B cell (primary cell): ENCODE measurements around the gene LRRD1. TPM values are rescaled to one million over a fixed set of nuclear protein-coding genes. Genes with fewer than 3 reads are reported as not detected.

Experiments used
- ATAC-seq: fragments of 200-7000 bp; cut with Tn5 transposase; one replicate; pipeline ENCODE4 v1.10.0; 2021; ENCODE audit warnings: low read depth, mild to moderate bottlenecking, moderate number of reproducible peaks, moderate library complexity
- CTCF ChIA-PET: fragments of 350-600 bp; sonication (Branson Sonifier 250); formaldehyde crosslinking; loops from one replicate; lab custom pipeline; 2021; ENCODE audit warnings: antibody characterized with exemption, inconsistent platforms; lab: Charles Lee
- POLR2A ChIA-PET: fragments of 350-600 bp; sonication (Branson Sonifier 250); formaldehyde crosslinking; loops from one replicate; lab custom pipeline; 2021; ENCODE audit warnings: antibody characterized with exemption; lab: Charles Lee
- DNase-seq: peaks from one replicate; pipeline ENCODE4 v3.0.0; 2013
- H2AFZ ChIP-seq: 2 replicates; pipeline ENCODE4 v1.6.1; 2012; ENCODE audit warnings: mild to moderate bottlenecking, low read depth, low read length; ENCODE audit not compliant: insufficient read depth, poor library complexity, severe bottlenecking
- H3K27ac ChIP-seq, 2 donors: 1 replicate in 1 of 2; 2 replicates in 1 of 2; pipeline ENCODE4 v1.5.1; 2012 to 2013; ENCODE audit warnings: low read length in 2 of 2, mild to moderate bottlenecking in 2 of 2, moderate library complexity in 1 of 2
- H3K27me3 ChIP-seq, 4 experiments: fragments of 200-600 bp in 1 of 4; sonication (generic) in 1 of 4; replicated peaks in 1 of 4; 1 replicate in 2 of 4; 2 replicates in 2 of 4; pipeline versions ENCODE4 v1.6.1 to v1.7.0; 2013 to 2016; ENCODE audit warnings: low read length in 3 of 4, mild to moderate bottlenecking in 2 of 4, mixed read lengths in 1 of 4, moderate library complexity in 1 of 4; ENCODE audit not compliant: insufficient read depth in 4 of 4, control insufficient read depth in 3 of 4; ENCODE audit errors: control extremely low read depth in 1 of 4
- H3K36me3 ChIP-seq, 2 experiments: replicated peaks in 1 of 2; 1 replicate in 1 of 2; 2 replicates in 1 of 2; pipeline versions ENCODE4 v1.6.1 to v1.7.1; 2013; ENCODE audit warnings: low read length in 1 of 2; ENCODE audit not compliant: insufficient read depth in 2 of 2, control insufficient read depth in 1 of 2; ENCODE audit errors: control extremely low read depth in 1 of 2, extremely low read depth in 1 of 2
- H3K4me1 ChIP-seq, 2 donors: fragments of 200-600 bp in 1 of 2; sonication (generic) in 1 of 2; 1 replicate in 1 of 2; 2 replicates in 1 of 2; pipeline versions ENCODE4 v1.5.1 to v1.6.1; 2013 to 2017; ENCODE audit warnings: low read length in 2 of 2; ENCODE audit not compliant: control insufficient read depth in 2 of 2, insufficient read depth in 2 of 2
- H3K4me2 ChIP-seq: replicated peaks from 2 replicates; pipeline ENCODE3; 2012; ENCODE audit warnings: mild to moderate bottlenecking, low read depth, low read length; ENCODE audit not compliant: poor library complexity, severe bottlenecking
- H3K4me3 ChIP-seq, 5 experiments: fragments of 200-600 bp in 1 of 5; sonication (generic) in 1 of 5; 1 replicate in 3 of 5; 2 replicates in 2 of 5; pipeline versions ENCODE4 v1.5.1 to v1.7.0; 2011 to 2016; ENCODE audit warnings: low read length in 4 of 5, mild to moderate bottlenecking in 4 of 5, low read depth in 2 of 5, control low read depth in 1 of 5, moderate library complexity in 1 of 5; ENCODE audit not compliant: insufficient read depth in 1 of 5; ENCODE audit errors: control extremely low read depth in 1 of 5, extremely low read depth in 1 of 5
- H3K79me2 ChIP-seq: fragments of 200-600 bp; sonication (generic); one replicate; pipeline ENCODE4 v1.6.0; 2016; ENCODE audit warnings: low read length; ENCODE audit not compliant: control insufficient read depth, insufficient read depth
- H3K9ac ChIP-seq: fragments of 200-600 bp; sonication (generic); 2 replicates; pipeline ENCODE4 v1.6.1; 2017; ENCODE audit warnings: mild to moderate bottlenecking, low read length, moderate library complexity
- H3K9me3 ChIP-seq, 3 donors: one replicate each; pipeline versions ENCODE4 v1.6.1 to v1.7.1; 2013; ENCODE audit warnings: low read length in 2 of 3; ENCODE audit not compliant: control insufficient read depth in 2 of 3, insufficient read depth in 1 of 3; ENCODE audit errors: control extremely low read depth in 1 of 3
- H4K20me1 ChIP-seq: 2 replicates; pipeline ENCODE4 v1.6.0; 2012; ENCODE audit warnings: mild to moderate bottlenecking, low read length; ENCODE audit not compliant: insufficient read depth, control insufficient read depth, poor library complexity, severe bottlenecking
- H3K27ac Mint-ChIP-seq: one replicate; pipeline ENCODE4 v1.8.0; 2021; ENCODE audit warnings: mixed read lengths
- H3K27me3 Mint-ChIP-seq: one replicate; pipeline ENCODE4 v1.8.0; 2021; ENCODE audit warnings: mixed read lengths
- H3K4me1 Mint-ChIP-seq: one replicate; pipeline ENCODE4 v1.8.0; 2021; ENCODE audit warnings: mixed read lengths
- H3K4me3 Mint-ChIP-seq: one replicate; pipeline ENCODE4 v1.8.0; 2021; ENCODE audit warnings: mixed read lengths
- H3K9me3 Mint-ChIP-seq: one replicate; pipeline ENCODE4 v1.8.0; 2022; ENCODE audit warnings: mixed read lengths; ENCODE audit not compliant: insufficient read depth
- CTCF ChIP-seq: fragments of 200-600 bp; IDR thresholded peaks from one replicate; pipeline ENCODE4 v1.8.0; 2022; ENCODE audit warnings: antibody characterized with exemption, mild to moderate bottlenecking
- EZH2 ChIP-seq: IDR thresholded peaks from 2 replicates; pipeline ENCODE4 v1.6.1; 2012; ENCODE audit warnings: borderline replicate concordance, low read depth, mild to moderate bottlenecking, moderate library complexity, low read length; ENCODE audit not compliant: insufficient read depth, poor library complexity, severe bottlenecking
- WGBS: methylation state at CpG from one replicate; pipeline ENCODE4 v1.1.5; 2013; ENCODE audit warnings: missing lambda C conversion rate; ENCODE audit not compliant: insufficient coverage; 5-methylcytosine and 5-hydroxymethylcytosine counted together
- intact Hi-C: fragments of 100-400 bp; cut with micrococcal nuclease; formaldehyde crosslinking; loops from one replicate; pipeline ENCODE4 v1.10.0; 2022
- polyA plus RNA-seq: library from polyadenylated mRNA; depleted of rRNA; stranded (reverse); fragments of >200 nt; gene quantifications from 2 replicates; pipeline ENCODE4 v1.2.3, GENCODE V29; 2012
- total RNA-seq, 2 donors: library from RNA; stranded (reverse); fragments of 120-200 nt in 1 of 2; gene quantifications; 1 replicate in 1 of 2; 2 replicates in 1 of 2; pipeline versions ENCODE4 v1.2.3 to v1.2.4, GENCODE V29; 2013 to 2022

LRRD1 gene
- total and polyA plus RNA-seq, 2 donors (not counting 1 experiment from before 2014, with no cell fraction given) = 0.03 to 0.17 TPM

DNA sequence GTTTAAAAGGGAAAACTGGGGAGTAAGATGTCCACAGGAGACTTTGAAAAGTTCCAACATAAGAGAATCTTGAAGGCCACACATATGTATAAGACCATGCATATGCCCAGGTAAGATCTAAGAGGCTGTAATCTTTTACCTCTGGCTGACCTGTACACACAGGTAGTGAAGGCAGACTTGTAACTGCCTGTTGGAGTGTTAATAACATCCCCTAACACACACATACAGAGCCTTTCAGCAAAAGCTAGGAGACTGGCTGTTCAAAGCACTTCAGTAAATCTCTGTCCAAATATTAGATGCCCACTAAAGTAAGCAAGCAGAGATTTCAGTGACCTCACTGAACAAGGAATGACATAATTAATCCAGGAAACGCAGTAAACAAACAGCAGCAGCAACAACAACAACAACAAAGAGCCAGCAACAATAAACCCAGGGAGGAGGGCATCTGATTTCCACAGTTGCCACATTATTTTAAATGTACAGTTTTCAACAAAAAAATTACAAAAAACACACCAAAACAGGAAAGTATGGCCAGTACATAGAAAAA lies 59.7 kb downstream of the LRRD1 start:
- Histone ChIP-seq H3K27ac (no peak overlapping the region), H4K20me1 (no peaks in the 10 kb centered on the region), H3K4me3 (no peak overlapping the region), H2AFZ (no peak overlapping the region), H3K4me2 (no peak overlapping the region), H3K9me3 (no peaks in the 10 kb centered on the region), H3K9ac (no peak overlapping the region), H3K4me1 (no peaks in the 10 kb centered on the region), H3K36me3 (peaks cover 14 to 42% of the 10 kb centered on the region in 2 experiments), H3K79me2 (peaks cover 30% of the 10 kb centered on the region), H3K27me3 (no peaks in the 10 kb centered on the region)
- Mint-ChIP-seq H3K4me1 (peaks cover 7% of the 10 kb centered on the region), H3K4me3 (no peak overlapping the region), H3K27me3 (no peaks in the 10 kb centered on the region), H3K9me3 (no peaks in the 10 kb centered on the region), H3K27ac (peak overlapping the region; percentile 11)
- intact Hi-C loops = no loop called here
- TF ChIP-seq CTCF (no peak), EZH2 (no peak)
- DNase-seq (no peak), ATAC-seq (no peak)
- POLR2A ChIA-PET = no interaction called here
- no CpG with 5 or more reads among the region's 1 CpG for WGBS
- CTCF ChIA-PET = no interaction called here

- no peak overlapping the region for H2AFZ ChIP-seq
- no peak overlapping the region for H3K4me3 ChIP-seq
- no peak overlapping the region for H3K9ac ChIP-seq
- CTCF ChIA-PET = no interaction called here
- no peak overlapping the region for H3K4me3 Mint-ChIP-seq
- POLR2A ChIA-PET = no interaction called here
- H3K4me1 ChIP-seq = no peaks in the 10 kb centered on the region
- H4K20me1 ChIP-seq = no peaks in the 10 kb centered on the region
- no peak overlapping the region for H3K4me2 ChIP-seq
- TF ChIP-seq CTCF = no peak
- H3K27ac Mint-ChIP-seq = no peak overlapping the region
- H3K79me2 ChIP-seq = peaks cover 30% of the 10 kb centered on the region
- no peaks in the 10 kb centered on the region for H3K9me3 Mint-ChIP-seq
- DNase-seq (no peak), ATAC-seq (no peak)
- H3K9me3 ChIP-seq = no peaks in the 10 kb centered on the region
- no peak overlapping the region for H3K27ac ChIP-seq
- peaks cover 5 to 25% of the 10 kb centered on the region in 2 experiments for H3K36me3 ChIP-seq
- no CpG with 5 or more reads among the region's 3 CpGs for WGBS
- intact Hi-C loops = no loop called here
- H3K27me3 ChIP-seq = no peaks in the 10 kb centered on the region
- peaks cover 7% of the 10 kb centered on the region for H3K4me1 Mint-ChIP-seq
- H3K27me3 Mint-ChIP-seq = no peaks in the 10 kb centered on the region
Observed at GRCh38 chr7:92116949-92117348, 62.0 kb downstream of the LRRD1 start.
